Keratinocyte (primary cell): ENCODE measurements around the gene HK1. TPM values are rescaled to one million over a fixed set of nuclear protein-coding genes. Genes with fewer than 3 reads are reported as not detected.

Experiments
- DNase-seq: peaks from one replicate; pipeline ENCODE4 v3.0.0-alpha.2; 2011; ENCODE audit warnings: low read depth, missing footprints, low spot score
- FAIRE-seq: peaks from 2 replicates; lab custom pipeline; 2011; peaks lifted over from hg19 to GRCh38; lab: Jason Lieb, UNC
- H2AFZ ChIP-seq: 2 replicates; pipeline ENCODE4 v1.6.0; 2012; ENCODE audit warnings: low read length, control low read depth, inconsistent platforms; ENCODE audit not compliant: control insufficient read depth
- H3K27ac ChIP-seq: 2 replicates; pipeline ENCODE4 v1.5.1; 2011; ENCODE audit warnings: low read length; ENCODE audit not compliant: control insufficient read depth, insufficient read depth
- H3K27me3 ChIP-seq: 3 replicates; pipeline ENCODE4 v1.6.0; 2011; ENCODE audit warnings: low read length; ENCODE audit not compliant: control insufficient read depth, insufficient read depth; ENCODE audit errors: extremely low read depth
- H3K36me3 ChIP-seq, 2 experiments: 2 replicates in 1 of 2; 3 replicates in 1 of 2; pipeline ENCODE4 v1.5.1; 2011; ENCODE audit warnings: low read length in 2 of 2, mild to moderate bottlenecking in 1 of 2; ENCODE audit not compliant: control insufficient read depth in 2 of 2, insufficient read depth in 2 of 2; ENCODE audit errors: extremely low read depth in 1 of 2
- H3K4me1 ChIP-seq: 3 replicates; pipeline ENCODE4 v1.5.1; 2011; ENCODE audit warnings: low read length; ENCODE audit not compliant: control insufficient read depth, insufficient read depth; ENCODE audit errors: extremely low read depth
- H3K4me2 ChIP-seq: 3 replicates; pipeline ENCODE4 v1.6.0; 2011; ENCODE audit warnings: low read depth, low read length; ENCODE audit not compliant: control insufficient read depth, insufficient read depth; ENCODE audit errors: extremely low read depth
- H3K4me3 ChIP-seq, 3 experiments: fragments of 200-600 bp in 1 of 3; sonication (generic) in 1 of 3; 2 replicates in 2 of 3; 3 replicates in 1 of 3; pipeline ENCODE4 v1.5.1; 2011 to 2016; ENCODE audit warnings: low read length in 3 of 3, mild to moderate bottlenecking in 3 of 3, control low read depth in 2 of 3, inconsistent platforms in 1 of 3, low read depth in 1 of 3, mixed read lengths in 1 of 3, mixed run types in 1 of 3, moderate library complexity in 1 of 3; ENCODE audit not compliant: control insufficient read depth in 2 of 3, insufficient read depth in 2 of 3; ENCODE audit errors: extremely low read depth in 1 of 3
- H3K79me2 ChIP-seq: 2 replicates; pipeline ENCODE4 v1.6.0; 2012; ENCODE audit warnings: low read length; ENCODE audit not compliant: control insufficient read depth, insufficient read depth
- H3K9ac ChIP-seq: 3 replicates; pipeline ENCODE4 v1.6.0; 2011; ENCODE audit warnings: low read length; ENCODE audit not compliant: control insufficient read depth, insufficient read depth; ENCODE audit errors: extremely low read depth
- H3K9me1 ChIP-seq: 3 replicates; pipeline ENCODE4 v1.6.0; 2011; ENCODE audit warnings: low read length; ENCODE audit not compliant: control insufficient read depth, insufficient read depth; ENCODE audit errors: extremely low read depth
- H3K9me3 ChIP-seq: 2 replicates; pipeline ENCODE4 v1.5.1; 2012; ENCODE audit warnings: low read depth, low read length; ENCODE audit not compliant: control insufficient read depth
- H4K20me1 ChIP-seq: 3 replicates; pipeline ENCODE4 v1.6.0; 2011; ENCODE audit warnings: low read length; ENCODE audit not compliant: control insufficient read depth, insufficient read depth; ENCODE audit errors: extremely low read depth
- EZH2 ChIP-seq: IDR thresholded peaks from one replicate; pipeline ENCODE4 v1.6.1; 2012; ENCODE audit warnings: inconsistent platforms, mild to moderate bottlenecking, low read length, moderate library complexity
- dilution Hi-C: fragments of 300-500 bp; cut with MboI; formaldehyde crosslinking; loops from one replicate; pipeline ENCODE4 v1.7.0; 2020; ENCODE audit warnings: low sequenced_read_pairs; ENCODE audit not compliant: extremely low pct_ligation_motif_present
- polyA plus RNA-seq, 5 experiments: library from polyadenylated mRNA; depleted of rRNA in 3 of 5; stranded (reverse) in 3 of 5; stranded (forward) in 1 of 5; unstranded in 1 of 5; fragments of >200 nt; gene quantifications; 1 replicate in 1 of 5; 2 replicates in 3 of 5; 3 replicates in 1 of 5; pipeline versions ENCODE4 v1.2.1 to v1.2.3, GENCODE V29; 2011 to 2012; ENCODE audit warnings: missing spikeins in 2 of 5, low read depth in 1 of 5, low replicate concordance in 1 of 5
- TF ChIP-seq, protein P1 (sequence below), 3 experiments: IDR thresholded peaks in 1 of 3; conservative IDR thresholded peaks in 1 of 3; optimal IDR thresholded peaks in 1 of 3; 2 replicates in 2 of 3; 3 replicates in 1 of 3; pipeline versions ENCODE3 to v1.5.1; 2011; ENCODE audit warnings: low read length in 3 of 3, mild to moderate bottlenecking in 3 of 3, moderate library complexity in 2 of 3, control low read depth in 1 of 3, inconsistent platforms in 1 of 3; ENCODE audit not compliant: insufficient read depth in 2 of 3; ENCODE audit errors: extremely low read depth in 1 of 3

HK1 gene
- polyA plus RNA-seq, 1 donor (not counting 4 experiments of a cell fraction or from before 2014, with no cell fraction given), result 106 TPM

DNA sequence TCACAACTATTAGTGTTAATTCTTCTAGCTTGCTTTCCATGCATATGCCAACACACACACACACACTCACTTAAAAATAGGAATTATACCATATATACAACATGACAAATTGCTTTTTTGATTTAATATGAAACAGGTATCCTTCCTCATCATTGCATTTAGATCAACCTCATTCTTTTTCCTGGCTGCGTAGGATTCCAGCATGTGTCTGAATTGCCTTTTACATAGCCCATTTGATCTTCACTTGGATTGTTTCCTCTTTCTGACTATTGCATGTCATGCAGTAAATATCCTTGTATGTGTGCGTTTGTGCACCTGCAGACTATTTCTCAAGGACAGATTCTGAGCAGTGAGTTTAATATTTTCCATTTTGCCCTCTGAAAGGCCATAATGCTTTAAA is 110.2 kb downstream of the HK1 start:
- Histone ChIP-seq H3K4me2 (no peak overlapping the region), H2AFZ (no peak overlapping the region), H3K27me3 (no peaks in the 10 kb centered on the region), H3K9me1 (peaks cover 2% of the 10 kb centered on the region), H3K4me1 (peaks cover 40% of the 10 kb centered on the region), H3K4me3 (no peak overlapping the region), H3K79me2 (no peaks in the 10 kb centered on the region), H4K20me1 (peaks cover 3% of the 10 kb centered on the region), H3K9me3 (no peaks in the 10 kb centered on the region), H3K27ac (no peak overlapping the region), H3K9ac (no peak overlapping the region), H3K36me3 (peaks cover 35 to 59% of the 10 kb centered on the region in 2 experiments)
- DNase-seq (no peak), FAIRE-seq (no peak)
- TF ChIP-seq, protein P1, sequence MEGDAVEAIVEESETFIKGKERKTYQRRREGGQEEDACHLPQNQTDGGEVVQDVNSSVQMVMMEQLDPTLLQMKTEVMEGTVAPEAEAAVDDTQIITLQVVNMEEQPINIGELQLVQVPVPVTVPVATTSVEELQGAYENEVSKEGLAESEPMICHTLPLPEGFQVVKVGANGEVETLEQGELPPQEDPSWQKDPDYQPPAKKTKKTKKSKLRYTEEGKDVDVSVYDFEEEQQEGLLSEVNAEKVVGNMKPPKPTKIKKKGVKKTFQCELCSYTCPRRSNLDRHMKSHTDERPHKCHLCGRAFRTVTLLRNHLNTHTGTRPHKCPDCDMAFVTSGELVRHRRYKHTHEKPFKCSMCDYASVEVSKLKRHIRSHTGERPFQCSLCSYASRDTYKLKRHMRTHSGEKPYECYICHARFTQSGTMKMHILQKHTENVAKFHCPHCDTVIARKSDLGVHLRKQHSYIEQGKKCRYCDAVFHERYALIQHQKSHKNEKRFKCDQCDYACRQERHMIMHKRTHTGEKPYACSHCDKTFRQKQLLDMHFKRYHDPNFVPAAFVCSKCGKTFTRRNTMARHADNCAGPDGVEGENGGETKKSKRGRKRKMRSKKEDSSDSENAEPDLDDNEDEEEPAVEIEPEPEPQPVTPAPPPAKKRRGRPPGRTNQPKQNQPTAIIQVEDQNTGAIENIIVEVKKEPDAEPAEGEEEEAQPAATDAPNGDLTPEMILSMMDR (optimal IDR thresholded peaks at IDR 0.05 in 1 of 3, IDR thresholded peaks at IDR 0.05 in 1 of 3, conservative IDR thresholded peaks at IDR 0.05 in 1 of 3; ENCODE audit: extremely low read depth in 1 of 3, insufficient read depth in 2 of 3, low read length in 3 of 3), result no peak
- no peak for TF ChIP-seq EZH2
- dilution Hi-C loops, result no loop called here

DNA sequence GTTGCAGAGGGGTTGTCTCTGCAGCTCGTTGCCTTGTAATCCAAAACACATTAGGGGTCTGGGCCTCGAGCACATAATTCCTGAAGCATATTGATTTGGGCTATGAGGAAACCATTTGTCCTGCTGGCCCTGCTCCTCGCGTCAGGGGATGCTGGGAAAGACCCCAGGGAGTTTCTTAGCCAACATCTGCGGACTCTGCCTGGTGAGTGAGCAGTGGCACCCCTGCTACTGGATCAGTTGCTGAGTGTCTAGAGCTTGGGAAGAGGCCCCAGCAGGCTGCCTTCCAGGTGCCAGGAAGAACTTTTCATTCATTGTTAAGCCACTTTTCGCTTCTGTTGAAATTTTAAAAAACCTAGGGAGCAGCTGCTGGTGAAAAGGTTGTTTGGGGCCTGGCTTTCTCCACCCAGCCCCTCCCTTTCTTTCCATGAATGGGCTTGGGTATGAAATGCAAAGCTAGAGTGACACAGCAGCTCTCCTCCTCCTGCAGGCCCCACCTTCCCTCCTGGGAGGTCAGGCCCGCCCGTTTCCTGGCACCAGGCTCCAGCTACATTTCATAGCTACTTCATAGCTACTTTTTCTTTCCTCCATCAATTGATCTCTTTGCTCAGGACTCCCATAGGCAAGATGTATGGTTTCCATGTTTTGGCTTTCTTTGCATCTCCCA is 111.7 kb downstream of the HK1 start:
- H3K27ac ChIP-seq, result peak overlapping the region; percentile 28

More for the DNA sequence above, 111.7 kb downstream of the HK1 start:
- Histone ChIP-seq H3K4me3 (no peak overlapping the region), H3K4me1 (peaks cover 25% of the 10 kb centered on the region), H2AFZ (no peak overlapping the region), H3K9ac (no peak overlapping the region), H3K9me3 (no peaks in the 10 kb centered on the region), H3K9me1 (peaks cover 2% of the 10 kb centered on the region), H4K20me1 (no peaks in the 10 kb centered on the region), H3K36me3 (peaks cover 25 to 56% of the 10 kb centered on the region in 2 experiments), H3K4me2 (no peak overlapping the region), H3K79me2 (no peaks in the 10 kb centered on the region), H3K27me3 (no peaks in the 10 kb centered on the region)
- dilution Hi-C loops, result no loop called here
- FAIRE-seq (no peak), DNase-seq (no peak)
- TF ChIP-seq EZH2, result no peak
- TF ChIP-seq, protein P1 (optimal IDR thresholded peaks at IDR 0.05 in 1 of 3, IDR thresholded peaks at IDR 0.05 in 1 of 3, conservative IDR thresholded peaks at IDR 0.05 in 1 of 3; ENCODE audit: extremely low read depth in 1 of 3, insufficient read depth in 2 of 3, low read length in 3 of 3), result no peak
